Epithelial cell of esophagus (primary cell): Measurements from ENCODE around the gene EXOC5.
A peak's percentile ranks its signal among the peaks of the same experiment; 100 is the strongest.

ENCODE experiments used
- DNase-seq: peaks from one replicate; pipeline ENCODE4 v3.0.0; 2010; ENCODE audit warnings: low read depth
- H3K4me3 ChIP-seq: 2 replicates; pipeline ENCODE4 v1.5.1; 2011; ENCODE audit warnings: mild to moderate bottlenecking, low read length, control low read depth
- CTCF ChIP-seq: IDR thresholded peaks from 2 replicates; pipeline ENCODE4 v1.5.1; 2011; ENCODE audit warnings: low read depth, mild to moderate bottlenecking, low read length, control low read depth, inconsistent platforms; ENCODE audit not compliant: insufficient read depth; ENCODE audit errors: missing control alignments

The EXOC5 gene, protein sequence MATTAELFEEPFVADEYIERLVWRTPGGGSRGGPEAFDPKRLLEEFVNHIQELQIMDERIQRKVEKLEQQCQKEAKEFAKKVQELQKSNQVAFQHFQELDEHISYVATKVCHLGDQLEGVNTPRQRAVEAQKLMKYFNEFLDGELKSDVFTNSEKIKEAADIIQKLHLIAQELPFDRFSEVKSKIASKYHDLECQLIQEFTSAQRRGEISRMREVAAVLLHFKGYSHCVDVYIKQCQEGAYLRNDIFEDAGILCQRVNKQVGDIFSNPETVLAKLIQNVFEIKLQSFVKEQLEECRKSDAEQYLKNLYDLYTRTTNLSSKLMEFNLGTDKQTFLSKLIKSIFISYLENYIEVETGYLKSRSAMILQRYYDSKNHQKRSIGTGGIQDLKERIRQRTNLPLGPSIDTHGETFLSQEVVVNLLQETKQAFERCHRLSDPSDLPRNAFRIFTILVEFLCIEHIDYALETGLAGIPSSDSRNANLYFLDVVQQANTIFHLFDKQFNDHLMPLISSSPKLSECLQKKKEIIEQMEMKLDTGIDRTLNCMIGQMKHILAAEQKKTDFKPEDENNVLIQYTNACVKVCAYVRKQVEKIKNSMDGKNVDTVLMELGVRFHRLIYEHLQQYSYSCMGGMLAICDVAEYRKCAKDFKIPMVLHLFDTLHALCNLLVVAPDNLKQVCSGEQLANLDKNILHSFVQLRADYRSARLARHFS

GRCh38 chr14:57268161-57269069, at the start of gene EXOC5, which contains the start of gene AP5M1:
Gene EXOC5, minus strand, starts transcription at chr14:57268905. Its CDS starts 257 bp downstream, at chr14:57268648.
Gene AP5M1, plus strand, starts transcription at chr14:57268971. Its CDS starts 344 bp downstream, at chr14:57269315.
- TF ChIP-seq CTCF: no peak
- peak within 1 kb of the TSS; percentile 92 for H3K4me3 ChIP-seq
- peak; percentile 95 for DNase-seq

- DNase-seq: peak; percentile 90
- H3K4me3 ChIP-seq: no peak overlapping the region
- TF ChIP-seq CTCF: peak; percentile 88
These were observed 48.6 kb upstream of the EXOC5 start for GRCh38 chr14:57317248-57317833.

DNA sequence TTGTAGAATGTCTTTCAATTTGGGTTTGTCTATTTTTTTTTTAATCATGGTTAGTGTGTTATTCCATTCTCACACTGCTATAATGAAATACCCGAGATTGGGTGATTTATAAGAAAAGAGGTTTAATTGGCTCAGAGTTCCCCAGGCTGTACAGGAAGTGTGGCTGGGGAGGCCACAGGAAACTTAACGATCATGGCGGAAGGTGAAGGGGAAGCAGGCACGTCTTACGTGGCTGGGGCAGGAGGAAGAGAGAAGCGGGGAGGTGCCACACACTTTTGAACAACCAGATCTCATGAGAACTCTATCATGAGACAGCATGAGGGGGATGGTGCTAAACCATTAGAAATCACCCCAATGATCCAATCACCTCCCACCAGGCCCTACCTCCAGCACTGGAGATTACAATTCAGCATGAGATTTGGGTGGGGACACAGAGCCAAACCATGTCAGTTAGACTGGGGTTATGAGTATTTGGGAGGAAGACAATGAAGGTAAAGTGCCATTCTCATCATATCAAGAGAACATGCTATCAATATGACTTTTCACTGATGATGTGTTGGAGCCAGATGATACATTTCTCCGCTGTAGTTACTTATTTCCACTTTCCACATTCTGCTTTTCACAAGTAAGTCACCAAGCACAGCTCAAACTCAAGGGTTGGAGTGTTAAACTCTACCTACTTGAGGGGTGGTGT, 45.8 kb upstream of the EXOC5 start:
- no peak overlapping the region for H3K4me3 ChIP-seq
- no peak for TF ChIP-seq CTCF
- no peak for DNase-seq

DNA sequence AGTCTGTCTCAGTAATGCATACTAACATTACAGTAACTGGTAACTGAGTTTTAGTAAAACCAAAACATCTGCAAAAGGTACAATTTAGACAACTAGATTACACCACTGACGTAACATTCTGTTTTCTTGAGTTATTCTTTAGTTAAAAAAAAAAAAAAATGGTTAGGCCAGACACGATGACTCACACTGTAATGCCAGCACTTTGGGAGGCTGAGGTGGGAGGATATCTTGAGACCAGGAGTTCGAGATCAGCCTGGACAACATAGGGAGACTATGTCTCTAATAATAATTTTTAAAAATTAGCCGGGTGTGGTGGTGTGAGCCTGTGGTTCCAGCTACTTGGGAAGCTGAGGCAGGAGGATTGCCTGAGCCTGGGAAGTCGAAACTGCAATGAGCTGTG, 34.2 kb upstream of the EXOC5 start:
- DNase-seq: no peak
- no peak for TF ChIP-seq CTCF
- no peak overlapping the region for H3K4me3 ChIP-seq

DNA sequence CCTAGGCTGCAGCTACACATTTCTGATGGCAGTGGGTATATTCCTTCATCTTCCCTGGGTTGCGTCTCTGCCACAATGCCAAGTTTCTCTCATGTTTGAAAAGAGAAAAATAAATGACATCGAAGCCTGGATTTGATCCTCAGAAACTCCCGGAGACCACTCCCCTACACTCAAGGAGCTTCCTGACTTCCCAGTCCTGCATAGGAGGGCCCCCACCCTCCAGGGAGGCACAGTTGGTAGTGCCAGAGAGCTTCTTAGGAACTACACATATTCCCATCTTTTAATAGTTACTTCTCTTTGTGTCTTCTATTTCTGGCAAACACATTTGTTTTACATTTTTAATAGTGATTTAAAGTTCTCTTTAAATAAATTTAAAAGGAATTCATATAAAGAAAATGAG, 30.8 kb upstream of the EXOC5 start:
- no peak for DNase-seq
- H3K4me3 ChIP-seq: no peak overlapping the region
- no peak for TF ChIP-seq CTCF

- TF ChIP-seq CTCF: no peak
- H3K4me3 ChIP-seq: no peak overlapping the region
- no peak for DNase-seq
These were observed 29.1 kb upstream of the EXOC5 start for GRCh38 chr14:57297852-57298251.
